ENCODE measurements around the gene BRME1. TPM values are rescaled to one million over a fixed set of nuclear protein-coding genes. Genes with fewer than 3 reads are reported as not detected.
A peak's percentile ranks its signal among the peaks of the same experiment; 100 is the strongest.

Gene BRME1
- total RNA-seq, 6 experiments from 2014 or later, result 0.34 to 3.7 (median 1.2) TPM

- no peaks in the 10 kb centered on the region for H3K27me3 ChIP-seq
- TF ChIP-seq POLR2A (IDR thresholded peaks at IDR 0.05) (no peak), CTCF (IDR thresholded peaks at IDR 0.05) (no peak)
- intact Hi-C loops (cut with DNase I), result loop anchor here (10.0 kb wide), 2 partner anchors 157 to 167 kb away; no protein-coding TSS in a partner anchor
- no peak overlapping the region for H3K4me3 ChIP-seq
- H3K4me1 ChIP-seq, result no peaks in the 10 kb centered on the region
- H3K9me3 ChIP-seq, result no peaks in the 10 kb centered on the region
- DNase-seq, result peak in 1 of 3 donors; percentile 74
- no peak overlapping the region for H3K27ac ChIP-seq
- no peak for ATAC-seq
- WGBS (ENCODE audit: insufficient coverage, low coverage, low lambda C conversion rate, missing lambda C conversion rate), result 77% methylated on average over 10 of the region's 16 CpGs
- H3K36me3 ChIP-seq, result no peaks in the 10 kb centered on the region
Measured at GRCh38 chr19:13888281-13888680, 17.6 kb downstream of the BRME1 start.

GRCh38 chr19:13887517-13887916 lies 18.4 kb downstream of the BRME1 start:
- Histone ChIP-seq H3K4me1 (no peaks in the 10 kb centered on the region), H3K36me3 (no peaks in the 10 kb centered on the region), H3K27ac (no peak overlapping the region), H3K4me3 (no peak overlapping the region), H3K27me3 (no peaks in the 10 kb centered on the region), H3K9me3 (no peaks in the 10 kb centered on the region)
- TF ChIP-seq CTCF (IDR thresholded peaks at IDR 0.05) (no peak), POLR2A (IDR thresholded peaks at IDR 0.05) (no peak)
- 66% methylated on average over 5 of the region's 5 CpGs for WGBS (ENCODE audit: insufficient coverage, low coverage, low lambda C conversion rate, missing lambda C conversion rate)
- no peak for ATAC-seq
- intact Hi-C loops (cut with DNase I), result loop anchor here (10.0 kb wide), 2 partner anchors 157 to 167 kb away; no protein-coding TSS in a partner anchor
- no peak for DNase-seq

- intact Hi-C loops (cut with DNase I), result loop anchor here (10.0 kb wide), 2 partner anchors 158 to 168 kb away; no protein-coding TSS in a partner anchor
- Histone ChIP-seq H3K9me3 (no peaks in the 10 kb centered on the region), H3K27ac (no peak overlapping the region), H3K4me3 (no peak overlapping the region), H3K4me1 (no peaks in the 10 kb centered on the region), H3K36me3 (no peaks in the 10 kb centered on the region), H3K27me3 (no peaks in the 10 kb centered on the region)
- TF ChIP-seq CTCF (IDR thresholded peaks at IDR 0.05), result no peak
- no peak for TF ChIP-seq POLR2A (IDR thresholded peaks at IDR 0.05)
- 80% methylated on average over 1 of the region's 16 CpGs for WGBS (ENCODE audit: insufficient coverage, low coverage, low lambda C conversion rate, missing lambda C conversion rate)
- peak in 3 of 4 donors; percentile 3 to 53 (median 8) for ATAC-seq
- no peak for DNase-seq
Measured at GRCh38 chr19:13887018-13887436, 18.9 kb downstream of the BRME1 start.

GRCh38 chr19:13885826-13886365 lies 20.0 kb downstream of the BRME1 start:
- no peak for DNase-seq
- Histone ChIP-seq H3K27ac (no peak overlapping the region), H3K9me3 (no peaks in the 10 kb centered on the region), H3K27me3 (no peaks in the 10 kb centered on the region), H3K4me1 (no peaks in the 10 kb centered on the region), H3K36me3 (no peaks in the 10 kb centered on the region), H3K4me3 (no peak overlapping the region)
- WGBS (ENCODE audit: insufficient coverage, low coverage, low lambda C conversion rate, missing lambda C conversion rate), result 75% methylated on average over 11 of the region's 20 CpGs
- ATAC-seq, result no peak
- no peak for TF ChIP-seq CTCF (IDR thresholded peaks at IDR 0.05)
- TF ChIP-seq POLR2A (IDR thresholded peaks at IDR 0.05), result no peak
- intact Hi-C loops (cut with DNase I), result loop anchor here (10.0 kb wide), 2 partner anchors 159 to 169 kb away; no protein-coding TSS in a partner anchor
